H1 (cell line): Measurements from ENCODE around the gene NDUFA13. TPM values are rescaled to one million over a fixed set of nuclear protein-coding genes. Genes with fewer than 3 reads are reported as not detected.

ENCODE experiments used
- CTCF ChIA-PET: fragments of 300-600 bp; sonication (Branson Sonifier 250); formaldehyde crosslinking; loops from one replicate; lab custom pipeline; 2021; ENCODE audit not compliant: partially characterized antibody; lab: Charles Lee
- POLR2A ChIA-PET: fragments of 300-600 bp; sonication (Branson Sonifier 250); formaldehyde crosslinking; loops from one replicate; lab custom pipeline; 2021; ENCODE audit warnings: inconsistent platforms; ENCODE audit not compliant: partially characterized antibody; lab: Charles Lee
- DNase-seq, 2 experiments: peaks; one replicate each; pipeline versions ENCODE4 v3.0.0 to v3.0.0-alpha.2; 2010 to 2022; ENCODE audit warnings: low spot score in 2 of 2, low read depth in 1 of 2, mixed read lengths in 1 of 2
- FAIRE-seq: peaks from 2 replicates; lab custom pipeline; 2011; peaks lifted over from hg19 to GRCh38; lab: Jason Lieb, UNC
- H2AFZ ChIP-seq: 2 replicates; pipeline ENCODE4 v1.8.1; 2012; ENCODE audit warnings: low read length, inconsistent platforms
- H2AK5ac ChIP-seq: 2 replicates; pipeline ENCODE4 v1.6.1; 2013; ENCODE audit warnings: low read depth, low read length
- H2BK120ac ChIP-seq: replicated peaks from 2 replicates; pipeline ENCODE3; 2013; ENCODE audit warnings: low read depth, low read length, inconsistent platforms
- H2BK12ac ChIP-seq: 2 replicates; pipeline ENCODE4 v1.6.1; 2013; ENCODE audit warnings: low read depth, low read length
- H2BK15ac ChIP-seq: 2 replicates; pipeline ENCODE4 v1.6.1; 2013; ENCODE audit warnings: low read length
- H2BK20ac ChIP-seq: 2 replicates; pipeline ENCODE4 v1.6.1; 2013; ENCODE audit warnings: low read length
- H2BK5ac ChIP-seq: 2 replicates; pipeline ENCODE4 v1.6.1; 2013; ENCODE audit warnings: low read depth, low read length
- H3K14ac ChIP-seq: 2 replicates; pipeline ENCODE4 v1.6.1; 2013; ENCODE audit warnings: inconsistent platforms; ENCODE audit not compliant: insufficient read length
- H3K18ac ChIP-seq: 2 replicates; pipeline ENCODE4 v1.6.1; 2013; ENCODE audit warnings: low read length; ENCODE audit errors: extremely low read depth
- H3K23ac ChIP-seq: 2 replicates; pipeline ENCODE4 v1.6.1; 2013; ENCODE audit warnings: inconsistent platforms; ENCODE audit not compliant: insufficient read length
- H3K23me2 ChIP-seq: 2 replicates; pipeline ENCODE4 v1.6.1; 2013; ENCODE audit warnings: low read depth, low read length
- H3K27ac ChIP-seq: 2 replicates; pipeline ENCODE4 v1.6.1; 2011; ENCODE audit warnings: low read depth, low read length, inconsistent platforms
- H3K27me3 ChIP-seq, 4 experiments: replicated peaks in 1 of 4; 1 replicate in 1 of 4; 2 replicates in 3 of 4; pipeline versions ENCODE4 v1.6.1 to v1.8.1; 2011 to 2013; ENCODE audit warnings: low read length in 3 of 4, mild to moderate bottlenecking in 3 of 4, inconsistent platforms in 2 of 4, mixed read lengths in 2 of 4, moderate library complexity in 1 of 4; ENCODE audit not compliant: control insufficient read depth in 3 of 4, insufficient read depth in 3 of 4; ENCODE audit errors: extremely low read depth in 1 of 4
- H3K36me3 ChIP-seq, 4 experiments: 2 replicates each; pipeline versions ENCODE4 v1.6.1 to v1.8.1; 2011 to 2013; ENCODE audit warnings: mild to moderate bottlenecking in 4 of 4, low read length in 3 of 4, moderate library complexity in 2 of 4, control low read depth in 1 of 4, inconsistent platforms in 1 of 4; ENCODE audit not compliant: insufficient read depth in 4 of 4, control insufficient read depth in 2 of 4
- H3K4ac ChIP-seq: replicated peaks from 2 replicates; pipeline ENCODE3; 2013; ENCODE audit warnings: low read length, low read depth, mixed read lengths, inconsistent platforms; ENCODE audit not compliant: insufficient read length
- H3K4me1 ChIP-seq, 4 experiments: replicated peaks in 1 of 4; 1 replicate in 1 of 4; 2 replicates in 3 of 4; pipeline versions ENCODE4 v1.6.1 to v1.8.1; 2011 to 2013; ENCODE audit warnings: low read length in 3 of 4, inconsistent platforms in 2 of 4, mixed read lengths in 1 of 4; ENCODE audit not compliant: insufficient read depth in 4 of 4, control insufficient read depth in 3 of 4
- H3K4me2 ChIP-seq, 2 experiments: 2 replicates each; pipeline versions ENCODE4 v1.6.1 to v1.8.1; 2011 to 2013; ENCODE audit warnings: low read depth in 2 of 2, low read length in 2 of 2, control low read depth in 1 of 2, inconsistent platforms in 1 of 2, mild to moderate bottlenecking in 1 of 2; ENCODE audit not compliant: insufficient read depth in 1 of 2
- H3K4me3 ChIP-seq, 4 experiments: fragments of 200-600, 300-600 bp in 1 of 4; sonication (generic), shearing (Covaris generic), sonication (Bioruptor Twin) in 1 of 4; 2 replicates each; pipeline versions ENCODE4 v1.5.1 to v1.8.1; 2011 to 2016; ENCODE audit warnings: low read length in 4 of 4, low read depth in 3 of 4, control low read depth in 2 of 4, inconsistent platforms in 2 of 4, mild to moderate bottlenecking in 2 of 4, mixed read lengths in 1 of 4, moderate library complexity in 1 of 4; ENCODE audit not compliant: insufficient read depth in 2 of 4; ENCODE audit errors: extremely low read depth in 1 of 4
- H3K56ac ChIP-seq: replicated peaks from 2 replicates; pipeline ENCODE3; 2013; ENCODE audit warnings: low read depth, mild to moderate bottlenecking, mixed read lengths, low read length, inconsistent platforms; ENCODE audit not compliant: insufficient read length
- H3K79me1 ChIP-seq: 2 replicates; pipeline ENCODE4 v1.6.1; 2013; ENCODE audit warnings: low read depth, low read length, control low read depth
- H3K79me2 ChIP-seq, 2 experiments: 2 replicates each; pipeline versions ENCODE4 v1.6.1 to v1.8.1; 2012 to 2013; ENCODE audit warnings: low read length in 2 of 2, mild to moderate bottlenecking in 2 of 2, inconsistent platforms in 1 of 2; ENCODE audit not compliant: insufficient read depth in 2 of 2, control insufficient read depth in 1 of 2
- H3K9ac ChIP-seq, 4 experiments: replicated peaks in 1 of 4; 1 replicate in 1 of 4; 2 replicates in 3 of 4; pipeline versions ENCODE4 v1.6.1 to v1.8.1; 2011 to 2013; ENCODE audit warnings: low read depth in 3 of 4, low read length in 3 of 4, control low read depth in 2 of 4, mild to moderate bottlenecking in 2 of 4, moderate library complexity in 2 of 4, inconsistent platforms in 1 of 4; ENCODE audit errors: extremely low read depth in 1 of 4
- H3K9me3 ChIP-seq, 2 experiments: 2 replicates each; pipeline versions ENCODE4 v1.6.1 to v1.8.1; 2012 to 2013; ENCODE audit warnings: mild to moderate bottlenecking in 2 of 2, moderate library complexity in 2 of 2, control low read depth in 1 of 2, inconsistent platforms in 1 of 2, low read depth in 1 of 2, low read length in 1 of 2, mixed read lengths in 1 of 2; ENCODE audit not compliant: insufficient read depth in 2 of 2
- H4K20me1 ChIP-seq, 2 experiments: replicated peaks in 1 of 2; 2 replicates each; pipeline versions ENCODE3 to v1.8.1; 2011 to 2013; ENCODE audit warnings: inconsistent platforms in 2 of 2, low read length in 2 of 2, mild to moderate bottlenecking in 1 of 2; ENCODE audit not compliant: insufficient read depth in 2 of 2, control insufficient read depth in 1 of 2
- H4K5ac ChIP-seq: 2 replicates; pipeline ENCODE4 v1.6.1; 2013; ENCODE audit warnings: low read length, low read depth, mixed read lengths, inconsistent platforms; ENCODE audit not compliant: insufficient read length
- H4K8ac ChIP-seq: 2 replicates; pipeline ENCODE4 v1.8.0; 2013; ENCODE audit warnings: mild to moderate bottlenecking, moderate library complexity, low read length, inconsistent platforms; ENCODE audit not compliant: insufficient read depth; ENCODE audit errors: extremely low read depth
- H4K91ac ChIP-seq: replicated peaks from 2 replicates; pipeline ENCODE3; 2013; ENCODE audit warnings: low read length, mixed read lengths, inconsistent platforms; ENCODE audit not compliant: insufficient read length
- GABPA ChIP-seq: IDR thresholded peaks from 2 replicates; pipeline ENCODE4 v1.6.1; 2011; ENCODE audit warnings: mild to moderate bottlenecking, low read length, moderate library complexity, borderline replicate concordance; ENCODE audit not compliant: insufficient read depth
- HDAC6 ChIP-seq: IDR thresholded peaks from one replicate; pipeline ENCODE4 v1.7.1; 2012; ENCODE audit warnings: low read depth, mild to moderate bottlenecking, inconsistent platforms, low read length, moderate library complexity
- RAD21 ChIP-seq, 2 experiments: IDR thresholded peaks in 1 of 2; conservative IDR thresholded peaks in 1 of 2; 2 replicates each; pipeline ENCODE4 v1.6.1; 2011; ENCODE audit warnings: low read depth in 2 of 2, low read length in 2 of 2, improper control_type of control experiment in 1 of 2, inconsistent platforms in 1 of 2, mild to moderate bottlenecking in 1 of 2, moderate library complexity in 1 of 2
- SAP30 ChIP-seq: fragments of 300-600 bp; sonication (generic); IDR thresholded peaks from 2 replicates; pipeline ENCODE4 v1.7.1; 2012; ENCODE audit warnings: low read length, moderate library complexity, mild to moderate bottlenecking, inconsistent platforms; ENCODE audit not compliant: insufficient read depth, insufficient replicate concordance
- SP1 ChIP-seq: IDR thresholded peaks from 2 replicates; pipeline ENCODE4 v1.6.1; 2011; ENCODE audit warnings: low read depth, low read length
- TAF7 ChIP-seq: optimal IDR thresholded peaks from 2 replicates; pipeline ENCODE3; 2011; ENCODE audit warnings: low read depth, mild to moderate bottlenecking, inconsistent platforms, low read length, moderate library complexity, borderline replicate concordance
- WGBS, 2 experiments: shearing (Covaris generic) in 1 of 2; methylation state at CpG; one replicate each; pipeline versions ENCODE4 v1.1.6 to v1.1.7; 2013 to 2015; ENCODE audit warnings: low lambda C conversion rate in 2 of 2, mixed read lengths in 2 of 2, inconsistent platforms in 1 of 2, low coverage in 1 of 2, missing lambda C conversion rate in 1 of 2; ENCODE audit not compliant: insufficient replicate concordance in 2 of 2, insufficient coverage in 1 of 2, insufficient read length in 1 of 2; ENCODE audit errors: extremely low coverage in 1 of 2, missing lambda C conversion rate in 1 of 2; 5-methylcytosine and 5-hydroxymethylcytosine counted together
- polyA plus RNA-seq, 7 experiments: library from polyadenylated mRNA; depleted of rRNA in 3 of 7; stranded (reverse) in 5 of 7; unstranded in 2 of 7; fragments of >200 nt in 5 of 7; fragments of 200-250 nt in 2 of 7; gene quantifications; 1 replicate in 5 of 7; 2 replicates in 1 of 7; 4 replicates in 1 of 7; pipeline versions ENCODE4 v1.2.1 to v1.2.3, GENCODE V29; 2011 to 2013; ENCODE audit warnings: missing spikeins in 2 of 7, mixed read lengths in 2 of 7
- total RNA-seq: library from RNA; stranded (reverse); fragmentation: NEBNext Ultra II Directional; extraction: Animal tissue kit (Norgen Biotek cat#: 25700); gene quantifications from 2 replicates; pipeline ENCODE4 v1.2.1, GENCODE V29; 2021

The NDUFA13 gene
- total and polyA plus RNA-seq, 2 of the 8 experiments (the other 6 are each of a cell fraction or from before 2014, with no cell fraction given), result 413 to 1,105 TPM

DNA sequence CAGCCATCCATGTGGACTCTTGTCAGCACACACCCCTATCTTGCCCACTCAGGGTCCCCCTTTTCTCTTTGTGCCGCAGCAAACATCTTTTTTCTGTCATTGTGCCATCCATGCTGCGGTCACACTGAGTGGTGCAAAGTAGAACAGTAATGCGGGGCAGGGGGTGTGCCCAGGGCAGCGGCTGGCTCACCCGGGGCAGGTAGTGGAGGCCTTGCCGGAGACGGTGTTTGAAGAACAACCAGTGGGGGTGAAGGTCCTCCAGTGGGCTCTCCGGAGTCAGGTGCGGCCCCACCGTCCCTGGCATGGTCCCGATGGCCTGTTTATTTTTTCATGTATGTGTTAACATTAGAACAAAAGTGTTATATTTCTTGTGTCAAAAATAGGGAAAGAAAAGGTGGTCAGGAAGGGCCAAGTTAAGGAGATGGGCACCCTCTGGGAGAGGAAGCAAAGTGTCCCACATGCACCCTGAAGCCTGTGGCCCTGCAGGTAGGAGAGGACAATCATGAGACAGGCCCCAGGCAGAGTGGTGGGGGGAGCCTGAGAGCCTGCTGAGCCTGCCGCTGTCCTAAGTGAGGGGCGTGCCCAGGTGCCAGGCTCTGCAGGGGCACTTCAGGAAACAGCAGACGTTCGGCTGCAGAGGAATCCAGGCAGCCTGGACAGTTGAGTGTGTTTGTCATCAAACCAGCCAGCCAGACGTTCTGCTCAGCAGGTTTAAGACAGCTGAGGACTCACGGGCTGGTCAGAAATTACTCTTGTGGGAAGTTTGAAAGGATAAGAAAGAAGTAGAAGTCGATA, 13.0 kb upstream of the NDUFA13 start:
- H3K36me3 ChIP-seq, result peaks cover 25 to 62% (median 56%) of the 10 kb centered on the region in 4 experiments
- WGBS, 2 experiments, result 94% methylated on average over 18 of the region's 18 CpGs; no CpG with 5 or more reads in 1 of the 2 experiments
- H2AK5ac ChIP-seq, result no peak overlapping the region
- H4K5ac ChIP-seq, result no peak overlapping the region
- H3K9me3 ChIP-seq, result no peaks in the 10 kb centered on the region
- H3K9ac ChIP-seq, result no peak overlapping the region
- peaks cover 2% of the 10 kb centered on the region; the same call in 1 of the 2 replicates for H3K23me2 ChIP-seq
- H3K79me1 ChIP-seq, result peaks cover 4% of the 10 kb centered on the region
- H3K79me2 ChIP-seq, result no peaks in the 10 kb centered on the region
- H3K27ac ChIP-seq, result no peak overlapping the region
- H3K4me1 ChIP-seq, result no peaks in the 10 kb centered on the region
- FAIRE-seq (no peak), DNase-seq (no peak)
- ChIA-PET CTCF (no interaction called here), POLR2A (no interaction called here)
- H3K14ac ChIP-seq, result no peak overlapping the region
- H2BK120ac ChIP-seq, result no peak overlapping the region
- no peaks in the 10 kb centered on the region for H3K27me3 ChIP-seq
- no peak overlapping the region for H3K56ac ChIP-seq
- no peak overlapping the region for H3K4me2 ChIP-seq
- H4K91ac ChIP-seq, result no peak overlapping the region
- no peak overlapping the region for H4K8ac ChIP-seq
- no peak overlapping the region for H3K18ac ChIP-seq
- no peak overlapping the region for H2BK12ac ChIP-seq
- no peak overlapping the region for H3K23ac ChIP-seq
- H2BK15ac ChIP-seq, result no peak overlapping the region
- H2AFZ ChIP-seq, result no peak overlapping the region
- H2BK20ac ChIP-seq, result no peak overlapping the region
- no peak overlapping the region for H3K4ac ChIP-seq
- TF ChIP-seq HDAC6 (no peak), SP1 (no peak), GABPA (no peak), TAF7 (no peak), RAD21 (IDR thresholded peaks at IDR 0.05 in 1 of 2, conservative IDR thresholded peaks at IDR 0.05 in 1 of 2; ENCODE audit: low read depth in 2 of 2, low read length in 2 of 2) (no peak), SAP30 (no peak)
- TF ChIP-seq, all 59 proteins: peak for 0
- H2BK5ac ChIP-seq, result no peak overlapping the region
- peaks cover 0 to 18% of the 10 kb centered on the region in 2 experiments for H4K20me1 ChIP-seq
- no peak overlapping the region for H3K4me3 ChIP-seq
